ENCODE measurements around the gene C1QTNF9.
"Not testable (repeated sequence)": the region's sequence is repeated elsewhere in the genome, so short reads cannot be mapped to it uniquely, and the experiment has no call there.

The C1QTNF9 gene

GRCh38 chr13:24341439-24341838 is 32.1 kb downstream of the C1QTNF9 start:
- DNase-seq (ENCODE audit: low read depth): peak; percentile 34
- TF ChIP-seq CTCF (conservative IDR thresholded peaks at IDR 0.05; ENCODE audit: low read length): no peak
- no peak overlapping the region for H3K4me3 ChIP-seq (ENCODE audit: low read length)

DNA sequence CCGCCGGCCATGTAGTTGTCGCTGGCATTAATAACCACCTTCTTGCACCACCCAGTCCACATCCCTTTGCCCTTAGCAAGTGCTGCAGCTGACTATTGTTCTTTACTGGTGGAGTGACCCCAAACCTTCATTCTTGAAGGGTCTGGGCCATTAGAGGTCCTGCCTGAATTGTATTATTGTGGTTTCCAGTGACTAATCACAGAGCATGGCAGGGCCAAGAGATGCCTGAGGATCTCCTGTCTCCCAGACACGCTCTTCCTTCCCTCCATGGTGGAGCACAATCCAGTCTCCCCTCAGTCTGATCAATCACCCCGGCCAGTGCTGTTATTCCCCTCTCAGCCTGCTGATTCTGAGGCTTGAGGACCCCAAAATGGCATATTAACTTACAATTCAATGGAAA is 39.0 kb downstream of the C1QTNF9 start:
- no peak overlapping the region for H3K4me3 ChIP-seq (ENCODE audit: low read length)
- no peak for DNase-seq (ENCODE audit: low read depth)
- no peak for TF ChIP-seq CTCF (conservative IDR thresholded peaks at IDR 0.05; ENCODE audit: low read length)

DNA sequence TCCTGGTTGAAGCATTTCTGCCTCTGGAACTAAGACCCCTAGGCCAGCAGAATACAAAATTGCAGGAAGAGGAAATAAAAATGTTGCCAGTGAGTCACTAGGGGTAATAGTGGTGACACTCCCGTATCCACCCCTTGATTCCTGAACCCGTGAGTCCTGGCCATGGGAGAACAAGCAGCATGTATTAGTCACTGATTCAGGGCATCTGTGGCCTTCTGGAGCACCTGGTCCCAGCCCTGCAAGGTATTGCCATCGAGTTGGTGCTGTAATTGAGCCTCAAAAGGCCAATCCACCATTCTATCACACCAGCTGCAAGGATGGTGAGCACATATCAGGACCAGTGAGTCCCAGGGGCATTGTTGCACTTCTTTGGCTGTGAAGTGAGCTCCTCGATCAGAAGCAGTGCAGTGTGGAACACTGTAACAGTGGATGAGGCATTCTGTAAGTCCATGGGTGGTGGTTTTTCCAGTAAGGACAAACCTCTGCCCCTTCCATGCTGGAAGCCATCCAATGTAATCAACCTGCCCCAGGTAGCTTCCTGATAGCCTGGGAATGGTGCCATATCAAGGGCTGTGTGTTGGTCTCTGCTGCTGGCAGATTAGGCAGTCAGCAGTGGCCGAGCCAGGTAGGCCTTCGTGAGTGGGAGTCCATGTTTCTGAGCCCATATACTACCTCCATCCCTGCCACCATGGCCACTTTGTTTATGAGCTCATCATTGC is 39.6 kb downstream of the C1QTNF9 start:
- DNase-seq (ENCODE audit: low read depth): no peak
- H3K4me3 ChIP-seq (ENCODE audit: low read length): no peak overlapping the region
- no peak for TF ChIP-seq CTCF (conservative IDR thresholded peaks at IDR 0.05; ENCODE audit: low read length)

DNA sequence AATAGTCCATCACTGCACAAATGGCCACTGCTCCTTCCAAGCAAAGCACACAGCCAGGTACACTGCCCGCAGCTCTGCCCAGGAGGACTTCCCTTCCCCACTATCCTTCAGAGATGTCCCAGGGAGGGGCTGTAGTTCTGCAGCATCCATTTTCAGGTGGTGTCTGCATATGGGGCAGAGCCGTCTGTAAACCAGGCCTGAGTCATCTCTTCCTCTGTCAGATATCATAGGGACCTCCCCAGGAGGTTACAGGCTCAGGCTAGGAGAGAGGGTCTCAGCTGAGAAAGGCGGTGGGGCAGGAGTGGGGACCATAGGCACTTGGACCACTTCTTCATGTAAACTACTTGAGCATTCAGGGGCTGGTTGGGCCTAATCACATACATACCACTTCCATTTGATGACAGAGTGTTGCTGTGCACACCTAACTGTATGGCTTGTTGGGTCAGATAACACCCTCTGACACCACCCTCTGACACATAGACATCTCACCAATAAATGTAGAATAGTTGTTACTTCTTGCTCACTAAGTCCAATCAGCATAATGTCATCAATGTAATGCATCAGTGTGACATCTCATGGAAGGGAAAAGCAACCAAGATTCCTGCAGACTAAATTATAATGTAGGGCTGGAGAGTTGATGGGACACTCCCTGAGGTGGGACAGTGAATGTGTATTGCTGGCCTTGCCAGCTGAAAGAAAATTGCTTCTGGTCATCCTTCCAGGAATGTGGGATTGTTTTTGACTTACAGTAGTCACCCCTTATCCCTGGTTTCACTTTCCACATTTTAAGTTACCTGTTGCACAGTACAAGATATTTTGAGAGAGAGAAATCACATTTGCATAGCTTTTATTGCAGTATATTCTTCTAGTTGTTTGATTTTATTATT is 40.6 kb downstream of the C1QTNF9 start:
- DNase-seq (ENCODE audit: low read depth); H3K4me3 ChIP-seq (ENCODE audit: low read length): not testable (repeated sequence)

- no peak for TF ChIP-seq CTCF (conservative IDR thresholded peaks at IDR 0.05; ENCODE audit: low read length)
- no peak overlapping the region for H3K4me3 ChIP-seq (ENCODE audit: low read length)
- DNase-seq (ENCODE audit: low read depth): no peak
Measured at GRCh38 chr13:24351423-24351822, 42.0 kb downstream of the C1QTNF9 start.

- H3K4me3 ChIP-seq (ENCODE audit: low read length): no peak overlapping the region
- no peak for TF ChIP-seq CTCF (conservative IDR thresholded peaks at IDR 0.05; ENCODE audit: low read length)
Measured at GRCh38 chr13:24353736-24354135, 44.4 kb downstream of the C1QTNF9 start.

DNA sequence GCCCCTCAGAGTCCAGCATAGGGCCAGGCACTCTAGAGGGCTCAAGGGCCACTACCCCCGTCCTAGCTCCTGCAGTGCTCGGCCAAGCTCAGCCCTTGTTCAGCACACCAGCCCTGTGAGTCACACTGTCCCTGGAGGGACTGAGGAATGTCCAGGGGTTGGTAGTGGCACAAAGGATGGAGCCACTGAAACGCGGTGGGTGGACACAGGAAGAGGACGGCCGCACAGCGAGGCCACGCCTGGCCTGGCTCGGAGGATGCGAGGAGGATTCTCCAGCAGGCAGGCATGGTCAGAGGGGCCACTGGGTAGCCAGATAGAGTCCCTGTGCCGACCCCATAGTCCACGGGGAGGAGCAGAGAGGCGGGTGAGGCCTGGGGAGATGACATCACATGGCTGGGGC is 45.7 kb downstream of the C1QTNF9 start:
- no peak for DNase-seq (ENCODE audit: low read depth)
- TF ChIP-seq CTCF (conservative IDR thresholded peaks at IDR 0.05; ENCODE audit: low read length): no peak
- no peak overlapping the region for H3K4me3 ChIP-seq (ENCODE audit: low read length)

More at GRCh38 chr13:24353736-24354135, 44.4 kb downstream of the C1QTNF9 start:
- no peak for DNase-seq (ENCODE audit: low read depth)

Measured in AG10803 (cell line).